H9 (cell line): ENCODE measurements around the gene UMAD1. TPM values are rescaled to one million over a fixed set of nuclear protein-coding genes. Genes with fewer than 3 reads are reported as not detected.

ENCODE experiments used
- DNase-seq: peaks from one replicate; pipeline ENCODE4 v3.0.0-alpha.2; 2017
- H2AFZ ChIP-seq: one replicate; pipeline ENCODE4 v1.6.1; 2013; ENCODE audit warnings: mild to moderate bottlenecking, low read length, control low read depth, moderate library complexity
- H2AK5ac ChIP-seq: 2 replicates; pipeline ENCODE4 v1.6.1; 2013; ENCODE audit warnings: low read length, control low read depth, mixed read lengths; ENCODE audit not compliant: insufficient read length
- H2BK120ac ChIP-seq: one replicate; pipeline ENCODE4 v1.6.1; 2013; ENCODE audit warnings: low read depth, mild to moderate bottlenecking, low read length, control low read depth, inconsistent platforms; ENCODE audit not compliant: poor library complexity, severe bottlenecking
- H2BK12ac ChIP-seq: 2 replicates; pipeline ENCODE4 v1.6.1; 2013; ENCODE audit warnings: low read length, control low read depth, mixed read lengths, low read depth; ENCODE audit not compliant: insufficient read length
- H2BK15ac ChIP-seq: 2 replicates; pipeline ENCODE4 v1.6.1; 2013; ENCODE audit warnings: low read depth, low read length, control low read depth
- H2BK20ac ChIP-seq: one replicate; pipeline ENCODE4 v1.6.1; 2013; ENCODE audit warnings: low read depth, mild to moderate bottlenecking, low read length, control low read depth, inconsistent platforms; ENCODE audit not compliant: poor library complexity, severe bottlenecking
- H2BK5ac ChIP-seq: 2 replicates; pipeline ENCODE4 v1.6.1; 2013; ENCODE audit warnings: low read length, control low read depth, mixed read lengths; ENCODE audit not compliant: insufficient read length
- H3K14ac ChIP-seq: 2 replicates; pipeline ENCODE4 v1.6.1; 2013; ENCODE audit warnings: low read length, control low read depth; ENCODE audit not compliant: insufficient read depth
- H3K18ac ChIP-seq: 2 replicates; pipeline ENCODE4 v1.6.1; 2013; ENCODE audit warnings: low read depth, mild to moderate bottlenecking, mixed read lengths, low read length, control low read depth; ENCODE audit not compliant: insufficient read length
- H3K23ac ChIP-seq: 2 replicates; pipeline ENCODE4 v1.6.1; 2013; ENCODE audit warnings: low read length, control low read depth, mixed read lengths, low read depth; ENCODE audit not compliant: insufficient read length
- H3K23me2 ChIP-seq: 2 replicates; pipeline ENCODE4 v1.6.1; 2013; ENCODE audit warnings: low read depth, mild to moderate bottlenecking, mixed read lengths, low read length, control low read depth; ENCODE audit not compliant: insufficient read length, poor library complexity, severe bottlenecking
- H3K27ac ChIP-seq: 2 replicates; pipeline ENCODE4 v1.5.1; 2013; ENCODE audit warnings: low read length, control low read depth, mixed read lengths, low read depth; ENCODE audit not compliant: insufficient read length
- H3K27me3 ChIP-seq: 2 replicates; pipeline ENCODE4 v1.6.1; 2013; ENCODE audit warnings: low read length, control low read depth, inconsistent platforms; ENCODE audit not compliant: insufficient read depth
- H3K4ac ChIP-seq: 2 replicates; pipeline ENCODE4 v1.6.1; 2013; ENCODE audit warnings: low read depth, mild to moderate bottlenecking, control low read depth, inconsistent platforms, low read length, moderate library complexity
- H3K4me1 ChIP-seq: 2 replicates; pipeline ENCODE4 v1.6.1; 2013; ENCODE audit warnings: low read length, control low read depth, inconsistent platforms; ENCODE audit not compliant: insufficient read depth
- H3K4me2 ChIP-seq: 2 replicates; pipeline ENCODE4 v1.6.1; 2013; ENCODE audit warnings: low read length, control low read depth, mixed read lengths; ENCODE audit not compliant: insufficient read length, insufficient read depth
- H3K56ac ChIP-seq: 2 replicates; pipeline ENCODE4 v1.6.1; 2013; ENCODE audit warnings: low read depth, mild to moderate bottlenecking, mixed read lengths, low read length, control low read depth; ENCODE audit not compliant: insufficient read length
- H3K79me1 ChIP-seq: 2 replicates; pipeline ENCODE4 v1.6.1; 2013; ENCODE audit warnings: low read depth, mild to moderate bottlenecking, moderate library complexity, low read length, control low read depth, inconsistent platforms; ENCODE audit not compliant: insufficient read depth, poor library complexity, severe bottlenecking
- H3K79me2 ChIP-seq: 2 replicates; pipeline ENCODE4 v1.6.1; 2013; ENCODE audit warnings: low read length, control low read depth, inconsistent platforms; ENCODE audit not compliant: insufficient read depth
- H3K9ac ChIP-seq: 2 replicates; pipeline ENCODE4 v1.6.1; 2013; ENCODE audit warnings: low read length, control low read depth, mixed read lengths; ENCODE audit not compliant: insufficient read length; ENCODE audit errors: extremely low read depth
- H3K9me3 ChIP-seq: one replicate; pipeline ENCODE4 v1.6.1; 2013; ENCODE audit warnings: low read depth, low read length, inconsistent platforms; ENCODE audit not compliant: control insufficient read depth
- H3T11ph ChIP-seq: one replicate; pipeline ENCODE4 v1.6.1; 2013; ENCODE audit warnings: mild to moderate bottlenecking, low read length, control low read depth, inconsistent platforms
- H4K20me1 ChIP-seq: one replicate; pipeline ENCODE4 v1.6.1; 2013; ENCODE audit not compliant: control insufficient read depth, insufficient read length, insufficient read depth
- H4K5ac ChIP-seq: 2 replicates; pipeline ENCODE4 v1.6.1; 2013; ENCODE audit warnings: low read depth, mild to moderate bottlenecking, mixed read lengths, low read length, control low read depth; ENCODE audit not compliant: insufficient read length
- H4K8ac ChIP-seq: replicated peaks from 2 replicates; pipeline ENCODE4 v1.6.1; 2013; ENCODE audit warnings: low read length, control low read depth, mixed read lengths, low read depth; ENCODE audit not compliant: insufficient read length
- H4K91ac ChIP-seq: 2 replicates; pipeline ENCODE4 v1.6.1; 2013; ENCODE audit warnings: low read depth, mild to moderate bottlenecking, moderate library complexity, mixed read lengths, low read length, control low read depth; ENCODE audit not compliant: insufficient read length
- H3K27ac Mint-ChIP-seq, 3 experiments: 2 replicates in 2 of 3; 3 replicates in 1 of 3; pipeline ENCODE4 v1.8.0; 2020 to 2021; ENCODE audit warnings: mixed read lengths in 3 of 3, mild to moderate bottlenecking in 1 of 3, moderate library complexity in 1 of 3
- H3K27me3 Mint-ChIP-seq: 2 replicates; pipeline ENCODE4 v1.8.0; 2021; ENCODE audit warnings: low read depth, mild to moderate bottlenecking, moderate library complexity, mixed read lengths
- H3K36me3 Mint-ChIP-seq, 3 experiments: 2 replicates in 2 of 3; 3 replicates in 1 of 3; pipeline ENCODE4 v1.8.0; 2020 to 2021; ENCODE audit warnings: low read depth in 3 of 3, mixed read lengths in 3 of 3; ENCODE audit not compliant: insufficient read depth in 1 of 3
- H3K4me1 Mint-ChIP-seq, 2 experiments: 2 replicates each; pipeline ENCODE4 v1.8.0; 2020; ENCODE audit warnings: mixed read lengths in 2 of 2
- H3K4me3 Mint-ChIP-seq, 2 experiments: 2 replicates in 1 of 2; 3 replicates in 1 of 2; pipeline ENCODE4 v1.8.0; 2020 to 2021; ENCODE audit warnings: mild to moderate bottlenecking in 2 of 2, mixed read lengths in 2 of 2, moderate library complexity in 1 of 2
- H3K9me3 Mint-ChIP-seq, 2 experiments: 2 replicates in 1 of 2; 3 replicates in 1 of 2; pipeline ENCODE4 v1.8.0; 2020; ENCODE audit warnings: mild to moderate bottlenecking in 2 of 2, mixed read lengths in 2 of 2, moderate library complexity in 1 of 2
- WGBS: extraction: QIAGEN DNeasy Blood & Tissue Kit; methylation state at CpG from one replicate; pipeline ENCODE4 v1.1.7; 2013; ENCODE audit warnings: missing lambda C conversion rate, low lambda C conversion rate, mixed read lengths; ENCODE audit not compliant: insufficient read length; ENCODE audit errors: extremely low coverage; 5-methylcytosine and 5-hydroxymethylcytosine counted together
- total RNA-seq: library from RNA; stranded (reverse); gene quantifications from 2 replicates; pipeline ENCODE4 v1.2.1, GENCODE V29; 2021
- TF ChIP-seq, protein P1 (sequence below): fragments of 200-600 bp; sonication (generic); conservative IDR thresholded peaks from 3 replicates; pipeline ENCODE4 v1.8.0; 2021; ENCODE audit warnings: antibody characterized with exemption, mild to moderate bottlenecking

Gene UMAD1
- total RNA-seq, 1 experiment from 2014 or later: 8.9 TPM

DNA sequence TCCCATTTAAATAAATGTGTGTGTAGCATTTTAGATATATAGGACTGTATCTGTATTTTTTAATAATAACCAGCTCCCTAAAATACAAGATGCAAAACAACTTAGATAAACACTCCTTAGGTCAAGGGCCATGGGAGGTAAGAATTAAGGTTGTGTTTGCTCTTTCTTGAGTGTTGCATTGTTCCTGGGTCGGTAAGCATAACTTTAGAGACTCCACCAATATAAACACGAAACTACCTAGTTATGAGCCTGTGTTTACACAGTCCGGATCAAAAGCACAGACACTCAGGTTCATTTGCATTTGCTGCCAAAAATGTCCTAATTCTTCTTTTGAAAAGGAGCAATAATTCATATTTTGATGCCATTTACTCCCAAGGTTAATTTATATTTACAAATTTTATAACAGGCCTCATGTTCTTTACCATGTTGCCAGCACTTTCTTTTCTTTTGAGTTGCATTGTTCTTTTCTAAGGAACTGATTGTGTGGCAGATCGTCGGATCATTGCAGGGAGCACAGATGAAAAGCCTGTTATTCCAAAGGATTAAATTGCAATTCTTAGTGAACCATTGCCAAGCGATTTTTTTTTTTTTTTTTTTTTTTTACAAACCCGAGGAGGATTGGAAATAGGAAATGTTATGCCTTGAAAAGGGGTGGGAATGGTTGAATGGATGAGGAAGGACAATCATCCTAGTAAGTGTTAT, 282.3 kb downstream of the UMAD1 start:
- Histone ChIP-seq H3K18ac (no peak overlapping the region), H3K27me3 (no peaks in the 10 kb centered on the region), H2BK12ac (no peak overlapping the region), H2BK15ac (no peak overlapping the region), H3K79me2 (no peaks in the 10 kb centered on the region), H4K8ac (no peak overlapping the region), H3K9ac (no peak overlapping the region), H3K4me2 (no peak overlapping the region), H3K56ac (no peak overlapping the region), H3K9me3 (no peaks in the 10 kb centered on the region), H2AFZ (no peak overlapping the region), H4K5ac (no peak overlapping the region), H3K23ac (no peak overlapping the region), H2AK5ac (no peak overlapping the region), H3K4ac (no peak overlapping the region), H3K79me1 (no peaks in the 10 kb centered on the region), H3K4me1 (peaks cover 7% of the 10 kb centered on the region), H3T11ph (no peak overlapping the region), H2BK5ac (no peak overlapping the region), H2BK20ac (no peak overlapping the region), H3K27ac (no peak overlapping the region), H3K14ac (no peak overlapping the region), H4K20me1 (no peaks in the 10 kb centered on the region), H3K23me2 (no peaks in the 10 kb centered on the region), H4K91ac (no peak overlapping the region), H2BK120ac (no peak overlapping the region)
- no peaks in the 10 kb centered on the region for H3K27me3 Mint-ChIP-seq
- H3K27ac Mint-ChIP-seq: no peak overlapping the region
- no peaks in the 10 kb centered on the region for H3K36me3 Mint-ChIP-seq
- TF ChIP-seq, protein P1, sequence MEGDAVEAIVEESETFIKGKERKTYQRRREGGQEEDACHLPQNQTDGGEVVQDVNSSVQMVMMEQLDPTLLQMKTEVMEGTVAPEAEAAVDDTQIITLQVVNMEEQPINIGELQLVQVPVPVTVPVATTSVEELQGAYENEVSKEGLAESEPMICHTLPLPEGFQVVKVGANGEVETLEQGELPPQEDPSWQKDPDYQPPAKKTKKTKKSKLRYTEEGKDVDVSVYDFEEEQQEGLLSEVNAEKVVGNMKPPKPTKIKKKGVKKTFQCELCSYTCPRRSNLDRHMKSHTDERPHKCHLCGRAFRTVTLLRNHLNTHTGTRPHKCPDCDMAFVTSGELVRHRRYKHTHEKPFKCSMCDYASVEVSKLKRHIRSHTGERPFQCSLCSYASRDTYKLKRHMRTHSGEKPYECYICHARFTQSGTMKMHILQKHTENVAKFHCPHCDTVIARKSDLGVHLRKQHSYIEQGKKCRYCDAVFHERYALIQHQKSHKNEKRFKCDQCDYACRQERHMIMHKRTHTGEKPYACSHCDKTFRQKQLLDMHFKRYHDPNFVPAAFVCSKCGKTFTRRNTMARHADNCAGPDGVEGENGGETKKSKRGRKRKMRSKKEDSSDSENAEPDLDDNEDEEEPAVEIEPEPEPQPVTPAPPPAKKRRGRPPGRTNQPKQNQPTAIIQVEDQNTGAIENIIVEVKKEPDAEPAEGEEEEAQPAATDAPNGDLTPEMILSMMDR: no peak
- no CpG with 5 or more reads among the region's 7 CpGs for WGBS
- no peaks in the 10 kb centered on the region for H3K9me3 Mint-ChIP-seq
- peaks cover 55 to 64% of the 10 kb centered on the region in 2 experiments for H3K4me1 Mint-ChIP-seq
- H3K4me3 Mint-ChIP-seq: no peak overlapping the region
- DNase-seq: no peak
